Tibial nerve (tissue), 4 donors: Measurements from ENCODE around the gene FAM217A. TPM values are rescaled to one million over a fixed set of nuclear protein-coding genes. Genes with fewer than 3 reads are reported as not detected.

ENCODE experiments used
- DNase-seq, 2 donors: peaks; one replicate each; pipeline ENCODE4 v3.0.0-alpha.2; 2019; ENCODE audit warnings: low spot score in 2 of 2
- H3K27ac ChIP-seq, 4 donors: fragments of 200-600 bp; sonication (generic) in 3 of 4; one replicate each; pipeline ENCODE4 v1.5.1; 2017 to 2019; ENCODE audit warnings: mild to moderate bottlenecking in 1 of 4
- H3K27me3 ChIP-seq, 2 donors: fragments of 200-600 bp; sonication (generic) in 1 of 2; one replicate each; pipeline versions ENCODE4 v1.5.1 to v1.6.0; 2017 to 2019
- H3K36me3 ChIP-seq, 3 donors: fragments of 200-600 bp; sonication (generic); one replicate each; pipeline ENCODE4 v1.5.1; 2018 to 2019
- H3K4me1 ChIP-seq, 4 donors: fragments of 200-600 bp; sonication (generic) in 3 of 4; one replicate each; pipeline ENCODE4 v1.5.1; 2017 to 2019
- H3K4me3 ChIP-seq, 4 donors: fragments of 200-600 bp; sonication (generic) in 3 of 4; one replicate each; pipeline ENCODE4 v1.5.1; 2017 to 2019; ENCODE audit warnings: mild to moderate bottlenecking in 1 of 4, moderate library complexity in 1 of 4
- H3K9me3 ChIP-seq, 4 donors: fragments of 200-600 bp; sonication (generic) in 3 of 4; one replicate each; pipeline ENCODE4 v1.5.1; 2017 to 2019
- CTCF ChIP-seq, 5 experiments: fragments of 200-600 bp in 3 of 5; fragments of 450-650 bp in 2 of 5; sonication (generic) in 3 of 5; IDR thresholded peaks; one replicate each; pipeline ENCODE4 v1.5.1; 2016 to 2019; ENCODE audit warnings: antibody characterized with exemption in 5 of 5, mild to moderate bottlenecking in 3 of 5, moderate library complexity in 2 of 5
- EP300 ChIP-seq, 2 donors: sonication (generic); formaldehyde crosslinking; IDR thresholded peaks; one replicate each; pipeline ENCODE4 v1.6.1; 2017; ENCODE audit warnings: antibody characterized with exemption in 2 of 2, mild to moderate bottlenecking in 1 of 2
- POLR2A ChIP-seq, 2 donors: fragments of 450-650 bp; IDR thresholded peaks; one replicate each; pipeline ENCODE4 v1.6.1; 2017; ENCODE audit warnings: antibody characterized with exemption in 2 of 2, mild to moderate bottlenecking in 2 of 2, moderate library complexity in 2 of 2
- WGBS, 2 donors: methylation state at CpG; one replicate each; pipeline ENCODE4 v1.1.5; 2018; 5-methylcytosine and 5-hydroxymethylcytosine counted together
- total RNA-seq, 4 donors: library from RNA; depleted of rRNA; stranded (reverse); fragments of >200 nt; gene quantifications; one replicate each; pipeline ENCODE4 v1.1.0, GENCODE V29; 2016

Gene FAM217A
- total RNA-seq, 4 donors from 2014 or later = not detected

GRCh38 chr6:4067673-4068072 is 11.3 kb downstream of the FAM217A start:
- WGBS, 2 donors = 61 to 73% methylated on average over 1 of the region's 1 CpG
- TF ChIP-seq POLR2A (IDR thresholded peaks at IDR 0.05) = no peak
- no peak for TF ChIP-seq CTCF (IDR thresholded peaks at IDR 0.05)
- TF ChIP-seq EP300 (IDR thresholded peaks at IDR 0.05) = no peak
- H3K9me3 ChIP-seq = no peaks in the 10 kb centered on the region
- no peak overlapping the region for H3K27ac ChIP-seq
- DNase-seq = no peak
- peaks cover 0 to 33% (median 3%) of the 10 kb centered on the region in 3 donors for H3K36me3 ChIP-seq
- H3K4me1 ChIP-seq = no peaks in the 10 kb centered on the region
- H3K27me3 ChIP-seq = no peaks in the 10 kb centered on the region
- no peak overlapping the region for H3K4me3 ChIP-seq

GRCh38 chr6:4066029-4066755 is 12.7 kb downstream of the FAM217A start:
- Histone ChIP-seq H3K36me3 (peaks cover 0 to 48% (median 8%) of the 10 kb centered on the region in 3 donors), H3K4me3 (no peak overlapping the region), H3K27me3 (no peaks in the 10 kb centered on the region), H3K4me1 (no peaks in the 10 kb centered on the region), H3K27ac (no peak overlapping the region), H3K9me3 (no peaks in the 10 kb centered on the region)
- WGBS, 2 donors = 80 to 83% methylated on average over 7 of the region's 7 CpGs
- no peak for DNase-seq
- TF ChIP-seq POLR2A (IDR thresholded peaks at IDR 0.05) (no peak), EP300 (IDR thresholded peaks at IDR 0.05) (no peak), CTCF (IDR thresholded peaks at IDR 0.05) (no peak)

- Histone ChIP-seq H3K4me3 (no peak overlapping the region), H3K27ac (no peak overlapping the region), H3K9me3 (no peaks in the 10 kb centered on the region), H3K36me3 (peaks cover 0 to 89% (median 13%) of the 10 kb centered on the region in 3 donors), H3K27me3 (no peaks in the 10 kb centered on the region), H3K4me1 (peaks cover 0 to 16% (median 2%) of the 10 kb centered on the region in 4 donors)
- TF ChIP-seq EP300 (IDR thresholded peaks at IDR 0.05) (no peak), POLR2A (IDR thresholded peaks at IDR 0.05) (no peak), CTCF (IDR thresholded peaks at IDR 0.05) (no peak)
- DNase-seq = no peak
- 89 to 92% methylated on average over 4 of the region's 4 CpGs for WGBS, 2 donors
Observed at GRCh38 chr6:4059115-4059777, 19.7 kb downstream of the FAM217A start.

GRCh38 chr6:4057036-4057435 is 21.9 kb downstream of the FAM217A start:
- peaks cover 0 to 90% (median 17%) of the 10 kb centered on the region in 3 donors for H3K36me3 ChIP-seq
- WGBS, 2 donors = 97% methylated on average over 2 of the region's 2 CpGs
- DNase-seq = no peak
- no peak overlapping the region for H3K27ac ChIP-seq
- TF ChIP-seq POLR2A (IDR thresholded peaks at IDR 0.05) (no peak), CTCF (IDR thresholded peaks at IDR 0.05) (no peak), EP300 (IDR thresholded peaks at IDR 0.05) (no peak)
- H3K4me1 ChIP-seq = peaks cover 0 to 16% (median 2%) of the 10 kb centered on the region in 4 donors
- H3K9me3 ChIP-seq = no peaks in the 10 kb centered on the region
- no peaks in the 10 kb centered on the region for H3K27me3 ChIP-seq
- H3K4me3 ChIP-seq = no peak overlapping the region

GRCh38 chr6:4055420-4056041 is 23.4 kb downstream of the FAM217A start:
- peak in 1 of 2 donors; percentile 56 for DNase-seq
- peaks cover 0 to 16% (median 2%) of the 10 kb centered on the region in 4 donors for H3K4me1 ChIP-seq
- TF ChIP-seq POLR2A (IDR thresholded peaks at IDR 0.05) = no peak
- peak; percentile 17 to 54 (median 34) for TF ChIP-seq CTCF (IDR thresholded peaks at IDR 0.05)
- no peak for TF ChIP-seq EP300 (IDR thresholded peaks at IDR 0.05)
- no peak overlapping the region for H3K4me3 ChIP-seq
- 30 to 40% methylated on average over 2 of the region's 2 CpGs for WGBS, 2 donors
- no peaks in the 10 kb centered on the region for H3K9me3 ChIP-seq
- H3K36me3 ChIP-seq = peaks cover 0 to 90% (median 19%) of the 10 kb centered on the region in 3 donors
- peak overlapping the region in 2 of 4 donors; percentile 61 to 63 for H3K27ac ChIP-seq
- H3K27me3 ChIP-seq = no peaks in the 10 kb centered on the region
